Heart left ventricle (tissue), 13 donors: Measurements from ENCODE around the gene FAM241A.

Source experiments
- CTCF ChIP-seq, 12 donors: fragments of 200-600 bp; sonication (generic) in 4 of 12; IDR thresholded peaks; one replicate each; pipeline versions ENCODE4 v1.5.0 to v1.8.0; 2018 to 2022; ENCODE audit warnings: antibody characterized with exemption in 12 of 12, mild to moderate bottlenecking in 5 of 12
- POLR2A ChIP-seq, 2 donors: fragments of 450-650 bp; IDR thresholded peaks; one replicate each; pipeline ENCODE4 v1.6.1; 2017; ENCODE audit warnings: antibody characterized with exemption in 2 of 2, mild to moderate bottlenecking in 2 of 2, moderate library complexity in 2 of 2
- donor health status: ischemic (EF 13 %, LVEDD 7.1; RV severe dilation, severe dysfunction).
- donor health status: DM: no; HTN: yes; CAD: no.
- donor health status: DM: no; HTN: no; CAD: no.
- donor health status: ischemic (EF 25% LVEDD 6.9; RV normal size, moderate dysfunction).
- donor health status: ischemic (EF 25% LVEDD 5.7; RV mildly dilated, moderate dysfunction).
- donor health status: ischemic (EF 35%, LVEDD 5.7; RV mildly dilated, moderate dysfunction).
- donor health status: nonischemic (EF 11% LVEDD 7.7; RV severe dilation, severe dysfunction).
- donor health status: DM: yes; HTN: yes; CAD: no.
- donor health status: PGD.
- donor health status: ischemic (EF 29% LVEDD 5.4; RV normal size, mild dysfunction).
- donor health status: nonischemic (EF 23%, LVEDD 6.1; RV moderate dilation, normal function).

- TF ChIP-seq CTCF (IDR thresholded peaks at IDR 0.05) (no peak), POLR2A (IDR thresholded peaks at IDR 0.05) (no peak)
Measured at GRCh38 chr4:112213856-112214255, 68.6 kb downstream of the FAM241A start.
